COLO668 (cell line): ENCODE measurements around the gene CD300C.
"Not testable (repeated sequence)": the region's sequence is repeated elsewhere in the genome, so short reads cannot be mapped to it uniquely, and the experiment has no call there.

ENCODE experiments used
- DNase-seq: peaks from one replicate; lab custom pipeline; 2025; ENCODE audit not compliant: unreplicated experiment; lab: John Stamatoyannopoulos, UW

The CD300C gene

DNA sequence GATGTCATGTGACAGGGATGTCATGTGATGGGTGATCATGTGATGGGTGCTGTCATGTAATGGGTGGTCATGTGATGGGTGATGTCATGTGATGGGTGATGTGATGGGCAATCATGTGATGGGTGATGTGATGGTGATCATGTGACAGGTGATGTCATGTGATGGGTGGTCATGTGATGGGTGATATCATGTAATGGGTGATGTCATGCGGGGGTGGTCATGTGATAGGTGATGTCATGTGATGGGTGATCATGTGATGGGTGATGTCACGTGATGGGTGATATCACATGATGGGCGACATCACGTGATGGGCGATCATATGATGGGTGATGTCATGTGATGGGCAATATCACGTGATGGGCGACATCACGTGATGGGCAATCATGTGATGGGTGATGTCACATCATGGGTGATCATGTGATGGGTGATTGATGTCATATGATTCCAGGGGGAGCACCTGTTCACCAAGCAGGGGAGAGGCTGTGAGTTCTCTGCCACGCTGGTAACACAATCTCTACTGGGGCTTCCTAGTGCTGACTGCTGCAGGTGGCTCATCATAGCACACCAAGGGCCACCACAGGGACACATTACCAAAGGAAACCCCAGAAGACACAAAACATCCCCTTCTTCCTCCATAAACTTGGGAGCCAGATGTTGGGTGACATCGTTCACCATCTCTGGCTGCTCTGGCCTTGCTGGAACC is 31.1 kb downstream of the CD300C start:
- DNase-seq: no peak

DNA sequence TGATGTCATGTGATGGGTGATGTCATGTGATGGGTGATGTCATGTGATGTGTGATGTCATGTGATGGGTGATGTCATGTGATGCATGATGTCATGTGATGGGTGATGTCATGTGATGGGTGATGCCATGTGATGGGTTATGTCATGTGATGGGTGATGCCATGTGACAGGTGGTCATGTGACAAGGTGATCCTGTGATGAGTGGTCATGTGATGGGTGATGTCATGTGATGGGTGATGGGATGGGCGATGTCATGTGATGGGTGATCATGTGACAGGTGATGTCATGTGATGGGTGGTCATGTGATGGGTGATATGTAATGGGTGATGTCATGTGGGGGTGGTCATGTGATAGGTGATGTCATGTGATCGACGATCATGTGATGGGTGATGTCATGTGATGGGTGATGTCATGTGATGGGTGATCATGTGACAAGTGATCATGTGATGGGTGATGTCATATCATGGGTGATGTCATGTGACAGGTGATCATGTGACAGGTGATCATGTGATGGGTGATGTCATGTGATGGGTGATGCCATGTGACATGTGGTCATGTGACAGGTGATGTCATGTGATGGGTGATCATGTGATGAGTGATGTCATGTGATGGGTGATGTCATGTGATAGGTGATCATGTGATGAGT is 31.8 kb downstream of the CD300C start:
- DNase-seq: peak; percentile 16

DNA sequence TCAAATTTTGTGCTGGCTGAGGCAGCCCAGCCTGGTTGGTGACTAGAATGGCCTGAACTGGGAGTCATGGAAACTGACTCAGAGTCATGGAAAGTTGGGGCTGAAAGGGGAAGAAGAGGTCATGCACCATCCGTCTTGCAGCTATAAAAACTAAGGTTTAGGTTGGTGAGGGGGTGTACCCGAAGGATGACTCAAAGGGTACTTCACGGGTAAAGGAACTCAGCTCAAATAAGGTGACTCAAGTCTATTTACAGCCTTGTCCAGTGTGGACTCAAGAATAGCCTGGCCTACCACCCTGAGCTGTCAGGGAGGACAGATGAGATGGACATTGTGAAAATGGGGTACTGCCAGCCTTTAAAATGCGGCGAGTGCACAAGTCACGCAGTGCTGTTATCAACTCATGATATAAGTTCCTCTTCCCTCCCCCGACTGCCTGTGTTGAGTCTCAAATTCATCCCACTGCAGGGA is 33.3 kb downstream of the CD300C start:
- DNase-seq: no peak

DNA sequence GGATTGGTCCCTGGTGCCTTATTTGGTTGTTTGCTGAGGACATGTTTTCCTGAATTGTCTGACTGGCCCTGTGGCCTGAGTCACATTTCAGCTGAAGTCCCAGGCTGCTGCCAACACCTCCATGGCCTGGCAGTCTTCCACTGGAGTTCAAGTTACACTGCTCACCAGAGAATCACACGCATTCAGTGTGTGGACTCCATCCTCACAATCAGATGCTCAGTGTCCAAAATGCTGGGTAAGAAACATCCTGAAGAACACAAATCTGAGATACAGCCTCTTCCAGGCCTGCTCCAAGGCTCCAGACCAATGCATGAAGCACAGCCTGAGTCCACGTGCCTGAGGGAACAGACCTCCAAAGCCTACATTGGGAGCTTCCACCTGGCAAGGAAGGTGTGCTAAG is 33.9 kb downstream of the CD300C start:
- no peak for DNase-seq

DNA sequence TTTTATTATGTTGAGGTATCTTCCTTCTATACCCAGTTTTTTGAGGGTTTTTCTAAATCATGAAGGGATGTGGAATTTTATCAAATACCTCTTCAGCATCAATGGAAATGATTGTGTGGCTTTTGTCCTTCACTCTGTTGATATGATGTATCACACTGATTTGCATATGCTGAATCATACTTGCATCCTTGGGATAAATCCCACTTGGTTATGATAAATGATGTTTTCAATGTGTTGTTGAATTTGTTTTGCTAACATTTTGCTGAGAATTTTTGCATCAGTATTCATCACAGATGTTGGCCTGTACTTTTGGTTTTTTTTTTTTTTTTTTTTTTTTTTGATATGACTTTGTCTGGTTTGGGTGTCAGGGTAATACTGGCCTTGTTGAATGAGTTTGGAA is 37.8 kb downstream of the CD300C start:
- DNase-seq: no peak

DNA sequence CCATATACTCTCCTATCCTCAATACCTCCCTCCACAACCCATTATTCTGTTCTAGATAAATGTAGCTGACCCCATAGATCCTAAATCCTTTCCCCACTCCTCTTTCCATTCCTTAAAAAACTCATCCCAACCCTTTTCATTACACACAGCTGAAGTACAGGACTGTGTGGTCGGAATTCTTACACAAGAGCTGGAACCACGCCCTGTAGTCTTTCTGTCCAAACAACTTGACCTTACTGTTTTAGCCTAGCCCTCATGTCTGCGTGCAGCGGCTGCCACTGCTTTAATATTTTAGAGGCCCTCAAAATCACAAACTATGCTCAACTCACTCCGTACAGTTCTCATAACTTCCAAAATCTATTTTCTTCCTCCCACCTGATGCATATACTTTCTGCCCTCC is 42.0 kb downstream of the CD300C start:
- not testable (repeated sequence) for DNase-seq

DNA sequence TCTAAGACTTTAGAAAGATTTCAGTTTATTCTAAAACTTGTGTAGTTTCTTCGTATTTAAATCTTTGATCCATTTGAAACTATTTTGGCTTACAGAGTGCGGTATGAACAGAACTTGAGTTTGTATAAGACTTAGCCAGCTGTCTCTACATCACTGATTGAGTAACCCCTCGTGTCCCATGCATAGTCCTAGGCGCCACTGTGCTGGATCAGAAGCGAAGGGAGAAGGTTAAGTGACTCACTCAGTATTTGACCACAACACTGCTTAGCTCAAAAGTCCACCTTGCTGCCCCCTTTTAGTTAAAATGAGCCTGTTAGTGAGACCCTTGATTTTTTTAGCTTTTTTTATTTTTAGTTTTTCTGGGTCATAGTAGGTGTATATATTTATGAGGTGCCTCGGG is 43.1 kb downstream of the CD300C start:
- DNase-seq: no peak

DNA sequence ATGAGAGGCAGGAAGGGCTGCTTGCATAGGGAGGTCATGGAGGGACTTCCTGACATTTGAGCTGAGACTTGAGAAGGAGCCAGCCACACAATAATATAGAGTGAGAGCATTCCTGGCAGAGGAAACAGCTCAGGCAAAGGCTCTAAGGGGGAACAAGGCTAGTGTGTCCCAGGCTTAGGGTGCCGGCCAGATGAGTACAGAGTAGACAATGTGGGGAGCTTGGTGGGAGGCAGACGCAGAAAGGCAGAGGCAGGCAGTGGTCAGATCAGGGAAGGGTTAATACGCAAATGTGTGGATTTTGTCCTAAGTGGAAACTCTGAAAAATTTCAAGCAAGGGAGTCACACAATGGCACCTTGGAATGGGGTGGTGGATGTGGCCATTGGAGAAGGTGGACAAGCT is 45.9 kb downstream of the CD300C start:
- DNase-seq: no peak

DNA sequence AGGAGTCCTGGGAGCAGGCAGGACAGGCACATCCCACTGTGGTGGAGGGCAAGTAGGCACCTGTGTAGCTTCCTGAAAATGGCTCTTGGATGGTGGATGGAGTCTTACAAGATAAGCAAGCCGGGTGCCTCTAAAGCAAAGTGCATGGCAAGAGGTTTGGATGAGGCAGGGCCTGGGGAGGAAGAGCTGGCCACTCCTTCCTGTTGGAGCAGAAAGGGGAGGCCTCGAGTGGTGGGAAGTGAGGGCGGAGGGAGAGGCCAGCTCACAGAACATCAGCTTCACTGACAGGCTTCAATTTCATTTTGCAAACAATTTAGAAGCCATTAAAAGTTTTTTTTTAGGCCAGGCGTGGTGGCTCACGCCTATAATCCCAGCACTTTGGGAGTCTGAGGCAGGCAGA is 48.4 kb downstream of the CD300C start:
- no peak for DNase-seq

DNA sequence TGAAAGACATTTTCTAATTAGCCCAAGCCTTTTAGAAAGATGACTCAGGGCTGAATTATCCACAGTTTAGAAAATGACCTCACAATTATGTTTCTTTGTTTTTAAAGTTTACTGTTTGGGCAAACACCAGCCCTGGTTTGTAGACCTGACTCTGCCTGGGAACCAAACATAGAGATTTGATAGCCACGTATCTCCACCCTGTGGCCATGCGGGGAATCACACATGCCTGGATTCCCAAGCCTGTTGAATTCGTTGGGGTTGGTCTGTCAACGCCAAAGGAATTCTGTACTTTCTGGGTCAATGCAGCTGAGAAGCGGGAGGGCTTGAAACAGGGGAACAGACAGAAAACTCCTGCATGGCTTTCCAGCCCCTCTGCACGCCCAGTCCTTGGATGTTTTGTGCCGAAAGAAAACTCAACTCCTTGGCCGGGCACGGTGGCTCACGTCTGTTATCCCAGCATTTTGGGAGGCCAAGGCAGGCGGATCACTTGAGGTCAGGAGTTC is 52.5 kb downstream of the CD300C start:
- DNase-seq: peak; percentile 43

DNA sequence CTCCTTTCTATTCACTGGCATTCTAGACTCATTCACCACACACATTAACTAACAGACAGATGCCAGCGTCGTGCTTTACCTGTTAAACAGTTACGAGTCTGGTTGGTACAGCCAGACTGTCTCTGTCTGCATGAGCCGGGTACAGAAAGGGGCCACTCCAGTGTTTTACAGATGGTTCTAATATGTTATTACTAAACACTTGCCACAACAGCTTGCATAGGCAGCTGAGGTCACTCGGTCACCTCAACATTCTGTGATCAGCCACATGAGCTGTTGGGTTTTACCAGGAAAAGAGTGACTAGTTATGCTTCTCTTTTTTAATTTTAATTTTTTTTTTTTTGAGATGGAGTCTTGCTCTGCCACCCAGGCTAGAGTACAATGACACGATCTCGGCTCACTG is 54.3 kb downstream of the CD300C start:
- no peak for DNase-seq
